Subcutaneous abdominal adipose tissue (tissue), 5 donors: Measurements from ENCODE around the gene ITIH4.

Experiments used
- H3K27ac ChIP-seq: one replicate; pipeline ENCODE4 v1.7.0; 2013; ENCODE audit warnings: low read depth, mild to moderate bottlenecking, inconsistent platforms, low read length, moderate library complexity
- H3K27me3 ChIP-seq, 5 donors: one replicate each; pipeline ENCODE4 v1.7.0; 2013; ENCODE audit warnings: low read length in 5 of 5, inconsistent platforms in 1 of 5; ENCODE audit not compliant: control insufficient read depth in 5 of 5, insufficient read depth in 4 of 5
- H3K36me3 ChIP-seq, 5 donors: one replicate each; pipeline ENCODE4 v1.7.0; 2013; ENCODE audit warnings: low read length in 5 of 5; ENCODE audit not compliant: control insufficient read depth in 5 of 5, insufficient read depth in 5 of 5
- H3K4me1 ChIP-seq, 5 donors: one replicate each; pipeline ENCODE4 v1.7.0; 2013; ENCODE audit warnings: low read length in 5 of 5, mild to moderate bottlenecking in 3 of 5, moderate library complexity in 1 of 5; ENCODE audit not compliant: control insufficient read depth in 5 of 5, insufficient read depth in 5 of 5
- H3K4me3 ChIP-seq, 5 donors: one replicate each; pipeline ENCODE4 v1.7.0; 2013; ENCODE audit warnings: low read length in 5 of 5, low read depth in 1 of 5
- H3K9ac ChIP-seq, 5 donors: one replicate each; pipeline ENCODE4 v1.7.0; 2013; ENCODE audit warnings: low read length in 5 of 5, mild to moderate bottlenecking in 4 of 5, moderate library complexity in 3 of 5
- H3K9me3 ChIP-seq, 5 donors: one replicate each; pipeline ENCODE4 v1.7.0; 2013; ENCODE audit warnings: low read length in 5 of 5; ENCODE audit not compliant: control insufficient read depth in 5 of 5
- donor health status: healthy.
- donor health status: healthy.
- donor health status: healthy.
- donor health status: healthy.
- donor health status: healthy.

The ITIH4 gene

GRCh38 chr3:52824037-52824436 lies 6.4 kb downstream of the ITIH4 start:
- peaks cover 0 to 3% (median 0%) of the 10 kb centered on the region in 5 donors for H3K27me3 ChIP-seq
- no peak overlapping the region for H3K4me3 ChIP-seq
- no peak overlapping the region for H3K9ac ChIP-seq
- no peaks in the 10 kb centered on the region for H3K9me3 ChIP-seq
- H3K4me1 ChIP-seq, result peaks cover 0 to 2% (median 0%) of the 10 kb centered on the region in 5 donors
- H3K36me3 ChIP-seq, result peaks cover 0 to 13% (median 6%) of the 10 kb centered on the region in 5 donors
- no peak overlapping the region for H3K27ac ChIP-seq

GRCh38 chr3:52822363-52822762 lies 8.1 kb downstream of the ITIH4 start:
- Histone ChIP-seq H3K36me3 (peaks cover 0 to 13% (median 6%) of the 10 kb centered on the region in 5 donors), H3K4me3 (no peak overlapping the region), H3K4me1 (peaks cover 0 to 2% (median 0%) of the 10 kb centered on the region in 5 donors), H3K9me3 (no peaks in the 10 kb centered on the region), H3K9ac (no peak overlapping the region), H3K27ac (no peak overlapping the region), H3K27me3 (no peaks in the 10 kb centered on the region)

GRCh38 chr3:52820736-52821135 lies 9.7 kb downstream of the ITIH4 start:
- no peaks in the 10 kb centered on the region for H3K27me3 ChIP-seq

GRCh38 chr3:52819936-52820335 lies 10.5 kb downstream of the ITIH4 start:
- Histone ChIP-seq H3K4me3 (no peak overlapping the region), H3K36me3 (peaks cover 0 to 13% (median 6%) of the 10 kb centered on the region in 5 donors), H3K4me1 (peaks cover 0 to 2% (median 0%) of the 10 kb centered on the region in 5 donors)

More at GRCh38 chr3:52820736-52821135, 9.7 kb downstream of the ITIH4 start:
- Histone ChIP-seq H3K36me3 (peaks cover 0 to 13% (median 6%) of the 10 kb centered on the region in 5 donors), H3K27ac (no peak overlapping the region), H3K9me3 (no peaks in the 10 kb centered on the region), H3K4me3 (no peak overlapping the region), H3K4me1 (peaks cover 0 to 2% (median 0%) of the 10 kb centered on the region in 5 donors), H3K9ac (no peak overlapping the region)

GRCh38 chr3:52817860-52818259 lies 12.6 kb downstream of the ITIH4 start:
- no peaks in the 10 kb centered on the region for H3K27me3 ChIP-seq
- H3K36me3 ChIP-seq, result no peaks in the 10 kb centered on the region

More at GRCh38 chr3:52819936-52820335, 10.5 kb downstream of the ITIH4 start:
- H3K9me3 ChIP-seq, result no peaks in the 10 kb centered on the region
- H3K27ac ChIP-seq, result no peak overlapping the region
- no peak overlapping the region for H3K9ac ChIP-seq
- no peaks in the 10 kb centered on the region for H3K27me3 ChIP-seq

GRCh38 chr3:52817221-52817620 lies 13.3 kb downstream of the ITIH4 start:
- no peak overlapping the region for H3K9ac ChIP-seq
- no peaks in the 10 kb centered on the region for H3K36me3 ChIP-seq
- no peaks in the 10 kb centered on the region for H3K9me3 ChIP-seq
- no peak overlapping the region for H3K4me3 ChIP-seq
- no peak overlapping the region for H3K27ac ChIP-seq
- H3K27me3 ChIP-seq, result no peaks in the 10 kb centered on the region
- H3K4me1 ChIP-seq, result peaks cover 0 to 2% (median 0%) of the 10 kb centered on the region in 5 donors

More at GRCh38 chr3:52817860-52818259, 12.6 kb downstream of the ITIH4 start:
- H3K27ac ChIP-seq, result no peak overlapping the region
- no peak overlapping the region for H3K4me3 ChIP-seq
- no peaks in the 10 kb centered on the region for H3K9me3 ChIP-seq
- peaks cover 0 to 2% (median 0%) of the 10 kb centered on the region in 5 donors for H3K4me1 ChIP-seq
- H3K9ac ChIP-seq, result no peak overlapping the region

- Histone ChIP-seq H3K9ac (no peak overlapping the region), H3K9me3 (no peaks in the 10 kb centered on the region), H3K27ac (no peak overlapping the region), H3K27me3 (no peaks in the 10 kb centered on the region), H3K4me1 (peaks cover 0 to 2% (median 0%) of the 10 kb centered on the region in 5 donors), H3K4me3 (no peak overlapping the region), H3K36me3 (no peaks in the 10 kb centered on the region)
Measured at GRCh38 chr3:52816654-52817053, 13.8 kb downstream of the ITIH4 start.

- Histone ChIP-seq H3K9me3 (no peaks in the 10 kb centered on the region), H3K36me3 (no peaks in the 10 kb centered on the region), H3K4me1 (no peaks in the 10 kb centered on the region), H3K9ac (no peak overlapping the region), H3K4me3 (no peak overlapping the region), H3K27me3 (no peaks in the 10 kb centered on the region), H3K27ac (no peak overlapping the region)
Measured at GRCh38 chr3:52816199-52816598, 14.3 kb downstream of the ITIH4 start.

GRCh38 chr3:52813810-52814209 lies 16.7 kb downstream of the ITIH4 start:
- H3K27me3 ChIP-seq, result peaks cover 0 to 7% (median 4%) of the 10 kb centered on the region in 5 donors
- no peak overlapping the region for H3K27ac ChIP-seq
- H3K9ac ChIP-seq, result no peak overlapping the region
- H3K4me1 ChIP-seq, result no peaks in the 10 kb centered on the region
- no peaks in the 10 kb centered on the region for H3K36me3 ChIP-seq
- no peak overlapping the region for H3K4me3 ChIP-seq
- no peaks in the 10 kb centered on the region for H3K9me3 ChIP-seq

GRCh38 chr3:52811452-52812011 lies 18.9 kb downstream of the ITIH4 start:
- Histone ChIP-seq H3K36me3 (no peaks in the 10 kb centered on the region), H3K27me3 (peaks cover 0 to 16% (median 5%) of the 10 kb centered on the region in 5 donors), H3K9me3 (no peaks in the 10 kb centered on the region), H3K4me3 (no peak overlapping the region), H3K4me1 (no peaks in the 10 kb centered on the region), H3K27ac (no peak overlapping the region), H3K9ac (no peak overlapping the region)
